Measurements from ENCODE around the gene MAP4K3. TPM values are rescaled to one million over a fixed set of nuclear protein-coding genes. Genes with fewer than 3 reads are reported as not detected.

The MAP4K3 gene
- total RNA-seq, 1 experiment from 2014 or later, result 35.5 TPM

DNA sequence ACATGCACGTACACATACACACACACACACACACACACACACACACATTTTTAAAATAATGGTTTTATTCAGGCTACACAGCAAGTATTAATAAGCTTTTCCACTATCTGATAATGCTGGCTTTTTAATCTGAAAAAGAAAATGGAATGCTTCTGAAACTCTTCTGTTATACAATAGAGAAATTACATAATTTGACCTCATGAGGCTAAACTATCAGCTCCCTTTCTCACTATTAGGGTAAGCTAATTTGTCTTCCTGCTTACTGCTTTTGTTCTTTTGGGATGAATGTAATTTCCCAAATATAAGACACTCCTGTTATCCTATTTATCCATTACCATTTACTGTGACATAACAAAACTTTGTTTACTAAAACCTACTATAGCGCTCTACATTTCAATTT lies 41.8 kb downstream of the MAP4K3 start:
- no peak overlapping the region for H3K4me3 ChIP-seq (ENCODE audit: low read depth, low read length, poor library complexity, severe bottlenecking)
- POLR2A ChIA-PET (ENCODE audit: low non-redundant PET), result no interaction called here
- no peaks in the 10 kb centered on the region for H3K27me3 ChIP-seq (replicated peaks; ENCODE audit: insufficient read depth, low read depth, low read length, poor library complexity)
- intact Hi-C loops (cut with micrococcal nuclease; ENCODE audit: unreplicated experiment), result no loop called here
- H3K27ac ChIP-seq (ENCODE audit: low read depth, low read length, poor library complexity, severe bottlenecking), result no peak overlapping the region
- TF ChIP-seq EZH2 (IDR thresholded peaks at IDR 0.05; ENCODE audit: borderline replicate concordance, low read depth, low read length, poor library complexity, severe bottlenecking), result no peak
- TF ChIP-seq, protein P1, sequence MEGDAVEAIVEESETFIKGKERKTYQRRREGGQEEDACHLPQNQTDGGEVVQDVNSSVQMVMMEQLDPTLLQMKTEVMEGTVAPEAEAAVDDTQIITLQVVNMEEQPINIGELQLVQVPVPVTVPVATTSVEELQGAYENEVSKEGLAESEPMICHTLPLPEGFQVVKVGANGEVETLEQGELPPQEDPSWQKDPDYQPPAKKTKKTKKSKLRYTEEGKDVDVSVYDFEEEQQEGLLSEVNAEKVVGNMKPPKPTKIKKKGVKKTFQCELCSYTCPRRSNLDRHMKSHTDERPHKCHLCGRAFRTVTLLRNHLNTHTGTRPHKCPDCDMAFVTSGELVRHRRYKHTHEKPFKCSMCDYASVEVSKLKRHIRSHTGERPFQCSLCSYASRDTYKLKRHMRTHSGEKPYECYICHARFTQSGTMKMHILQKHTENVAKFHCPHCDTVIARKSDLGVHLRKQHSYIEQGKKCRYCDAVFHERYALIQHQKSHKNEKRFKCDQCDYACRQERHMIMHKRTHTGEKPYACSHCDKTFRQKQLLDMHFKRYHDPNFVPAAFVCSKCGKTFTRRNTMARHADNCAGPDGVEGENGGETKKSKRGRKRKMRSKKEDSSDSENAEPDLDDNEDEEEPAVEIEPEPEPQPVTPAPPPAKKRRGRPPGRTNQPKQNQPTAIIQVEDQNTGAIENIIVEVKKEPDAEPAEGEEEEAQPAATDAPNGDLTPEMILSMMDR (conservative IDR thresholded peaks at IDR 0.05; ENCODE audit: low read depth, low read length), result no peak
- H3K36me3 ChIP-seq (ENCODE audit: insufficient read depth, low read length, poor library complexity, severe bottlenecking), result no peaks in the 10 kb centered on the region
- peaks cover 20% of the 10 kb centered on the region for H3K4me1 ChIP-seq (ENCODE audit: insufficient read depth, low read length, poor library complexity, severe bottlenecking)
- DNase-seq (ENCODE audit: low spot score), result no peak
- CTCF ChIA-PET, result interaction anchor here (0.6 kb wide), 2 partner anchors 49 to 521 kb away, joined by 3 to 5 read pairs; no protein-coding TSS in a partner anchor
- H3K9me3 ChIP-seq (ENCODE audit: low read depth, low read length, poor library complexity, severe bottlenecking), result no peaks in the 10 kb centered on the region
- BruUV-seq (replicated peaks), result no TSS peak

DNA sequence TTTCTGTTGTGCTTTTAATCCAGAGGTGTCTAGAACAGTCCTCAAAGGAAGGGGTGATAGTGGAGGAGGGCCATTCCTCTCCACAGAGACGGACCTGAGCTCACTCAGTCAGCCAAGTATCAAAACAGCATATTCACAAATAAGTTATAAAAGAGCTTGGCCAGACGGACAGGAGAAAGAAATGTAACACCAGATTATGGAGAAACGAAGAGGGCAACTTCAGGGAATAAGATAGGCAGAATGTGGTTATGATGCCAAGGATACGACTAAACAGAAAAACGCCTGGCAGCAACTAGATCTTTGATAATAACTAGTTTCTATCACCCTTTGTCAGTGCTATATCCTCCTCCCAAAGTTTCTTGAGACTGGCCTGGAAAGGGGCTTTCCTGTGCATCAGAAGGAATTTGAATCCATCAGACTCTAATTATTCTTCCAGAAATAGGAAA lies 42.5 kb downstream of the MAP4K3 start:
- no peaks in the 10 kb centered on the region for H3K27me3 ChIP-seq (replicated peaks; ENCODE audit: insufficient read depth, low read depth, low read length, poor library complexity)
- H3K27ac ChIP-seq (ENCODE audit: low read depth, low read length, poor library complexity, severe bottlenecking), result no peak overlapping the region
- CTCF ChIA-PET, result no interaction called here
- no peaks in the 10 kb centered on the region for H3K9me3 ChIP-seq (ENCODE audit: low read depth, low read length, poor library complexity, severe bottlenecking)
- POLR2A ChIA-PET (ENCODE audit: low non-redundant PET), result interaction anchor here (0.6 kb wide), 1 partner anchor 58 kb away, joined by 4 read pairs; no protein-coding TSS in a partner anchor
- H3K4me1 ChIP-seq (ENCODE audit: insufficient read depth, low read length, poor library complexity, severe bottlenecking), result peaks cover 27% of the 10 kb centered on the region
- no peak overlapping the region for H3K4me3 ChIP-seq (ENCODE audit: low read depth, low read length, poor library complexity, severe bottlenecking)
- no peaks in the 10 kb centered on the region for H3K36me3 ChIP-seq (ENCODE audit: insufficient read depth, low read length, poor library complexity, severe bottlenecking)
- TF ChIP-seq, protein P1 (conservative IDR thresholded peaks at IDR 0.05; ENCODE audit: low read depth, low read length), result no peak
- no peak for TF ChIP-seq EZH2 (IDR thresholded peaks at IDR 0.05; ENCODE audit: borderline replicate concordance, low read depth, low read length, poor library complexity, severe bottlenecking)
- DNase-seq (ENCODE audit: low spot score), result no peak
- intact Hi-C loops (cut with micrococcal nuclease; ENCODE audit: unreplicated experiment), result no loop called here
- BruUV-seq (replicated peaks), result no TSS peak

DNA sequence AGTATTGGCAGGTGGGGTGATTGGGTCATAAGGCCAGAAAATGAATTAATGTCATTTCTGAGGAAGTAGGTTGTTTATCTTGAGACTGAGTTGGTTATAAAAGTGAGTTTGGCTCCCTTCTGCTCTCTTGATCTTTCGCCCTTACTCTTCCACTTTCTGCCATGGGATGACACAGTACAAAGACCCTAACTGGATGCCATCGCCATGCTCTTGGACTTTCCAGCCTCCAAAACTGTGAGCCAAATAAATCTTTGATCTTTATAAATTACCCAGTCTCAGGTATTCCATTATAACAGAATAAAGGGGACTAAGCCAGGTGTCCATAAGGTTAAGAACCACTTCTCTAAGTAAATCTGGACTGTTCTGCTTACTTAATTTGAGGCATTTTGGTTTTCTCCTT lies 44.4 kb downstream of the MAP4K3 start:
- no TSS peak for BruUV-seq (replicated peaks)
- intact Hi-C loops (cut with micrococcal nuclease; ENCODE audit: unreplicated experiment), result no loop called here
- CTCF ChIA-PET, result no interaction called here

More for the DNA sequence above, 44.4 kb downstream of the MAP4K3 start:
- Histone ChIP-seq H3K4me1 (ENCODE audit: insufficient read depth, low read length, poor library complexity, severe bottlenecking) (peaks cover 26% of the 10 kb centered on the region), H3K4me3 (ENCODE audit: low read depth, low read length, poor library complexity, severe bottlenecking) (no peak overlapping the region), H3K27me3 (replicated peaks; ENCODE audit: insufficient read depth, low read depth, low read length, poor library complexity) (no peaks in the 10 kb centered on the region), H3K27ac (ENCODE audit: low read depth, low read length, poor library complexity, severe bottlenecking) (no peak overlapping the region), H3K9me3 (ENCODE audit: low read depth, low read length, poor library complexity, severe bottlenecking) (no peaks in the 10 kb centered on the region), H3K36me3 (ENCODE audit: insufficient read depth, low read length, poor library complexity, severe bottlenecking) (no peaks in the 10 kb centered on the region)
- TF ChIP-seq, protein P1 (conservative IDR thresholded peaks at IDR 0.05; ENCODE audit: low read depth, low read length), result no peak
- no peak for TF ChIP-seq EZH2 (IDR thresholded peaks at IDR 0.05; ENCODE audit: borderline replicate concordance, low read depth, low read length, poor library complexity, severe bottlenecking)
- DNase-seq (ENCODE audit: low spot score), result no peak
- POLR2A ChIA-PET (ENCODE audit: low non-redundant PET), result no interaction called here

Measured in A673 (cell line).